ENCODE measurements around the gene CHD5. TPM values are rescaled to one million over a fixed set of nuclear protein-coding genes. Genes with fewer than 3 reads are reported as not detected.

Gene CHD5
- under 0.01 TPM in 1 of 2 replicates, not detected in the other for total RNA-seq

DNA sequence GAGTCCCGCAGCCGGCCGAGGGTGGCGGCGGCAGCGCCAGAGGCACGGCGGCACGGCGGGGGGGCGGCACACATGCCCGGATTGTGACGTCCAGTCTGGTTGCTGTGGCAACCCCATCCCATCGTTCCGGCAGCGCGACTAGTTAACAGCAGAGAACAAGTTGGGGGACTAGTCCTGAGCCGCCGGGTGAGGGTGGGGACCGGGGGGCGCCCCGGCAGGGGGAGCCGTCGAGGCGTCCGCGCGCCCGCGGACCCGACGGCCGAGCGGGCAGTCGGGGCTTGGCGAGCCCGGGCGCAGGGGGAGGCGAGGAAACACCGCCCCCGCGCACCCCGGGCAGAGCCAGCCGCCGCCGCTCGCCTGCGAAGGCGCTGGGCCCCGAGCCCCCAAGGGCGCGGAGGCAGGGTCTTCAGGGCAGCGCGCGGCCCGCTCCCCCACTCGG, at the start of gene CHD5:
Gene CHD5 (minus strand): TSS at position 54 of the 439 bp plus-strand sequence. CDS start 298 bp downstream, outside the sequence.

DNA sequence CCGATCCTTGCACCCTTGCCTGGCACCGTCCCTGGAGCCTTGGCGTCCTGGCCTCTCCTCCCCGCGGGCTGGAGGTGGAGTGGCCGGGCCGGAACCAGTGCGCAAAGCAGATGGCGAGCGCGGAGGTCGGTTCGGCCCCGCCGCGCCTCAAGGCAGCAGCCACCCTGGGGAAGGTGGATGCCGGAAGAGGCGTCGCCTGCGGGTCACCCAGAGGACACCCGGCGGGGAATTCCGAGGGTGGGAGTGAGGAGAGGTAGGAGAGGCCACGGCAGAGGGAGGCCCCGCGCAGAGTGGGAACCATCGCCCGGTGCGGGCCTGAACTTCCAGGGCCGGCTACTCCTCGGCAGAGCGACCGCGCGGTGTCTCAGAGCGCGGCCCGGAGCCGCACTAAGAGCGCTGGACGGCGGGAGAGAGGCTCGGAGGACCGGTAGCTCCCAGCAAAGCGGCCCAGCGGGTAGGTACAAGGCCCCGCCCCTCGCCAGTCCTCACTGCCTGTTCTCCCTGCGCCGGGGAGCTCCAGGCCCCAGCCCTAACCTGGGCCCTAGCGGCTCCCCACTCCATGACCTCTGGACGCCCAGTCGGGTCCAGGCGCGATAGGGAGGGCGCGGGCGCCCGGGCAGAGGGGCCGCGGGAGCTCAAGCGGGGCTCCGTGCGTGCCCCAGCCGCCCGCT, 25.9 kb upstream of the CHD5 start, which contains the start of gene RNF207:
Gene RNF207 (plus strand): TSS at position 271 of the 671 bp plus-strand sequence. CDS start 417 bp downstream, outside the sequence.

DNA sequence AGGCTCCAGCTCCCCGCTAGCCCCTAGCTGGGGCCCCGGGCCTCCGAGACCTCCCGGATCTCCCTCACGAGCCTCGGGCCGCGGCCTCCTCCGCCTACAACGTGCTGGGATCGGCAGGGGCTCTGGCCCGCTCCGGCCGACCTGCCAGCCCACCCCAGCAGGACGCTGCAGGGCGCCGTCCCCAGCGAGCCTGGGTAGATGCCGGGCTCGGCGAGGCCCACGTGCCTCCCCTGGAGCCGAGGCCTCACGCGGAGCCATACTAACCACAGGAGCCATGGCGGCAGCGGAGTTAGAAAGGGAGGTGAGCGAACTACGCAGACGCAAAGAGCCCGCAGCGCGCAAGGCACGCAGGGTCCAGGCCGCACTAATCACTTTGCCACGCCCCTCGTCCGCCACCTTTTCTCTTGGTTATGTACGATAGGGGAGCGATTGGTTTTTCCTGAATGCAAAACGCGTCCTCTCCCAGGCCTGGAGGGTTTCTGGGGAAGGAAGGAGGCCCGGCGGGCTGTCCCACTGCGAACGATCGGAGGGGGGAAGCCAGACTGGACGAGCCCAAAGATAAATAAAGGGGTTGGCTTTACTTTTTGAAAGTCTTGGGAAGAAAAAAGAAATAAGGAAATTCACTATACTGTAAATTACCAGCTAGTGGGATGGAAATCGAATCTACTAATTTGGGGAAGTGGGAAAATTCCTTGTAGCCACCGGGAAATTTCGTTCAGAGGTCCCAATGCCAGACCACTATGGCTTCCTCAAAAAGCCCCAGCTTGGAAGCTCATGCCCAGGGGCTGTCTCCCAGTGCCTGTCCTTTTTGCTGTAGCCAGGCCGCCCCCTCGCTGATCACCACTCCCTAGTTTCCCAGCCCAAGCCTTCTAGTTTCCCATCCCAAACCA, 19.4 kb upstream of the CHD5 start, which contains the start of gene RPL22:
Gene RPL22 (minus strand): TSS at position 298 of the 890 bp plus-strand sequence. CDS start 22 bp downstream, at position 276.

Other genes starting within 250 kb of the CHD5 start
- gene NPHP4, start 187.9 kb downstream of the CHD5 start, total RNA-seq: 6.0 and 10.2 TPM in 2 replicates
- 1.1 and 2.7 TPM in 2 replicates for gene KCNAB2, start 134.4 kb downstream of the CHD5 start, total RNA-seq
- gene RPL22, start 19.3 kb upstream of the CHD5 start, total RNA-seq: 66.9 and 120 TPM in 2 replicates
- gene RNF207, start 25.8 kb upstream of the CHD5 start, total RNA-seq: 13.6 and 26.7 TPM in 2 replicates
- 29.1 and 57.9 TPM in 2 replicates for gene ICMT, start 55.6 kb upstream of the CHD5 start, total RNA-seq
- not detected in 2 replicates for gene HES3, start 63.9 kb upstream of the CHD5 start, total RNA-seq
- 0.87 and 2.0 TPM in 2 replicates for gene GPR153, start 80.8 kb upstream of the CHD5 start, total RNA-seq
- 10.6 and 42.9 TPM in 2 replicates for gene ACOT7, start 213.4 kb upstream of the CHD5 start, total RNA-seq
- gene HES2, start 239.6 kb upstream of the CHD5 start, total RNA-seq: 4.3 and 9.0 TPM in 2 replicates
- gene ESPN, start 244.5 kb upstream of the CHD5 start, total RNA-seq: under 0.01 TPM in 1 of 2 replicates, not detected in the other

All from placental epithelial cell (primary cell).